ENCODE data around the gene EGFL7.

DNA sequence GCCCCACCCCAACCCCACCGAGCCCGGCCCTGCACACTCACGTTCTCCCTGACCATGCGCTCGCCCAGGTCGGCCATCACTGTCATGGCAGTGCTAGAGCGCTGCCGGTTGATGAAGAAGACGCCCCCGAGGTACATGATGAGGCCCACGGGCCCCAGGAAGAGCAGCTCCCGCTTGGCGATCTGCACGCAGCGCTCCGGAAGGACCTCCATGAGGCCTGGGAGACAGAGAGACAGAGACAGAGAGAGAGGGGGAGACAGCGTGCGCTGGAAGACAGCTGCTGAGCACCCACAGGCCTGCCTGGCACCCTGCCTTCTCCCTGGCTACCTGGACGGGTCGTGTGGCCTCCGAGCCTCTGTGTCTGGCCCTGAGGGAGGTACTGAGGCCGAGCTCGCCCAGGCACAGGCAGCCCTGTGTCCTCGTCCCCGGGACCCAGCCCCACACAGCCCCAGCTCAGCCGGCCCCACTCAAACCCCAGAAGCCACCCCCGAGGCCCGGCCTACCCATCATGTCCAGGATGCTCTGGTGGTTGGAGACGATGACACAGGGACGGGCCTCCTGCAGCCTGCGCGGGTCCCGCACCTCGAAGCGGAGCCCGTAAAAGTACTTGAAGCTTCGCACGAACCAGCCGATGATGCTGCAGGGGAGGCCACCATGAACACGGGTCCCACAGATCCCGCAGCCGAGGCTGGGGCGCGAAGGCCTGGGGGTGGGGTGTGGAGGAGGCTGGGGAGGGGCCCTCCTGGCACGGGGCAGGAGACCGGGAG lies 14.4 kb downstream of the EGFL7 start:
- TF ChIP-seq CTCF (IDR thresholded peaks at IDR 0.05; ENCODE audit: control extremely low read depth in 1 of 3, insufficient read depth in 1 of 3, low read depth in 1 of 3, low read length in 3 of 3) (no peak), EZH2 (IDR thresholded peaks at IDR 0.05; ENCODE audit: low read depth, low read length, severe bottlenecking) (no peak), ZNF274 (IDR thresholded peaks at IDR 0.05; ENCODE audit: borderline replicate concordance, extremely low read depth, low read length) (no peak), EP300 (IDR thresholded peaks at IDR 0.05; ENCODE audit: borderline replicate concordance in 1 of 2, low read depth in 2 of 2, low read length in 2 of 2) (no peak), SIN3A (conservative IDR thresholded peaks at IDR 0.05 in 1 of 2, IDR thresholded peaks at IDR 0.05 in 1 of 2; ENCODE audit: low read depth in 1 of 2, low read length in 2 of 2) (no peak), RXRA (IDR thresholded peaks at IDR 0.05; ENCODE audit: insufficient read depth, low read depth, low read length) (no peak), RAD21 (IDR thresholded peaks at IDR 0.05 in 1 of 2, conservative IDR thresholded peaks at IDR 0.05 in 1 of 2; ENCODE audit: low read depth in 2 of 2, low read length in 2 of 2) (no peak)
- TF ChIP-seq, protein P1, sequence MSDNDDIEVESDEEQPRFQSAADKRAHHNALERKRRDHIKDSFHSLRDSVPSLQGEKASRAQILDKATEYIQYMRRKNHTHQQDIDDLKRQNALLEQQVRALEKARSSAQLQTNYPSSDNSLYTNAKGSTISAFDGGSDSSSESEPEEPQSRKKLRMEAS (IDR thresholded peaks at IDR 0.05) = no peak
